BLaER1 (cell line): ENCODE measurements around the gene CRACDL.

Experiments
- H3K27ac ChIP-seq: shearing (Covaris generic); formaldehyde crosslinking; 2 replicates; pipeline ENCODE4 v1.8.1; 2022
- H3K27me3 ChIP-seq: shearing (Covaris generic); formaldehyde crosslinking; 2 replicates; pipeline ENCODE4 v1.8.1; 2022
- H3K36me3 ChIP-seq: shearing (Covaris generic); formaldehyde crosslinking; 2 replicates; pipeline ENCODE4 v1.8.1; 2022
- H3K4me1 ChIP-seq: shearing (Covaris generic); formaldehyde crosslinking; 2 replicates; pipeline ENCODE4 v1.8.1; 2022
- H3K4me2 ChIP-seq: shearing (Covaris generic); formaldehyde crosslinking; 2 replicates; pipeline ENCODE4 v1.8.1; 2022
- H3K4me3 ChIP-seq: shearing (Covaris generic); formaldehyde crosslinking; 2 replicates; pipeline ENCODE4 v1.8.1; 2022
- H3K9ac ChIP-seq: shearing (Covaris generic); formaldehyde crosslinking; 2 replicates; pipeline ENCODE4 v1.8.1; 2022
- H3K9me3 ChIP-seq: shearing (Covaris generic); formaldehyde crosslinking; 2 replicates; pipeline ENCODE4 v1.8.1; 2022
- H4K20me1 ChIP-seq: shearing (Covaris generic); formaldehyde crosslinking; 2 replicates; pipeline ENCODE4 v1.8.1; 2022
- Cebpa-rat ChIP-seq: shearing (Covaris generic); IDR thresholded peaks from 2 replicates; pipeline ENCODE4 v1.8.1; 2022

Gene CRACDL

GRCh38 chr2:98819231-98819766 is 116.7 kb downstream of the CRACDL start:
- H3K27me3 ChIP-seq = no peaks in the 10 kb centered on the region
- no peak overlapping the region for H3K4me3 ChIP-seq
- no peaks in the 10 kb centered on the region for H3K36me3 ChIP-seq
- no peak overlapping the region for H3K27ac ChIP-seq
- no peak for TF ChIP-seq Cebpa-rat
- no peaks in the 10 kb centered on the region for H4K20me1 ChIP-seq
- H3K4me2 ChIP-seq = no peak overlapping the region
- 0 out of 2 replicates have a peak, but pooled peaks cover 8% of the 10 kb centered on the region for H3K4me1 ChIP-seq
- no peak overlapping the region for H3K9ac ChIP-seq
- peaks cover 21% of the 10 kb centered on the region for H3K9me3 ChIP-seq

GRCh38 chr2:98818164-98818563 is 117.9 kb downstream of the CRACDL start:
- 0 out of 2 replicates have a peak, but pooled peaks cover 8% of the 10 kb centered on the region for H3K4me1 ChIP-seq
- no peak overlapping the region for H3K4me3 ChIP-seq
- H3K4me2 ChIP-seq = no peak overlapping the region
- peaks cover 17% of the 10 kb centered on the region for H3K9me3 ChIP-seq
- no peak for TF ChIP-seq Cebpa-rat
- H3K27me3 ChIP-seq = no peaks in the 10 kb centered on the region
- H3K27ac ChIP-seq = no peak overlapping the region
- H3K36me3 ChIP-seq = no peaks in the 10 kb centered on the region
- no peak overlapping the region for H3K9ac ChIP-seq
- H4K20me1 ChIP-seq = no peaks in the 10 kb centered on the region

GRCh38 chr2:98816281-98816680 is 119.7 kb downstream of the CRACDL start:
- no peaks in the 10 kb centered on the region for H4K20me1 ChIP-seq
- H3K9ac ChIP-seq = no peak overlapping the region
- H3K36me3 ChIP-seq = no peaks in the 10 kb centered on the region
- no peaks in the 10 kb centered on the region for H3K27me3 ChIP-seq
- TF ChIP-seq Cebpa-rat = no peak
- 0 out of 2 replicates have a peak, but pooled peaks cover 8% of the 10 kb centered on the region for H3K4me1 ChIP-seq
- no peak overlapping the region for H3K4me3 ChIP-seq
- no peak overlapping the region for H3K27ac ChIP-seq
- H3K9me3 ChIP-seq = peaks cover 8% of the 10 kb centered on the region
- H3K4me2 ChIP-seq = no peak overlapping the region

GRCh38 chr2:98815795-98816194 is 120.2 kb downstream of the CRACDL start:
- no peak overlapping the region for H3K9ac ChIP-seq
- no peaks in the 10 kb centered on the region for H3K27me3 ChIP-seq
- H3K4me2 ChIP-seq = no peak overlapping the region
- peaks cover 11% of the 10 kb centered on the region for H3K4me1 ChIP-seq
- no peaks in the 10 kb centered on the region for H4K20me1 ChIP-seq
- no peak overlapping the region for H3K27ac ChIP-seq
- peaks cover 8% of the 10 kb centered on the region for H3K9me3 ChIP-seq
- H3K36me3 ChIP-seq = no peaks in the 10 kb centered on the region
- no peak overlapping the region for H3K4me3 ChIP-seq
- no peak for TF ChIP-seq Cebpa-rat

- H3K27me3 ChIP-seq = no peaks in the 10 kb centered on the region
- H3K4me2 ChIP-seq = no peak overlapping the region
- no peak for TF ChIP-seq Cebpa-rat
- H3K9ac ChIP-seq = no peak overlapping the region
- no peaks in the 10 kb centered on the region for H4K20me1 ChIP-seq
- H3K27ac ChIP-seq = no peak overlapping the region
- no peak overlapping the region for H3K4me3 ChIP-seq
- H3K4me1 ChIP-seq = peaks cover 9% of the 10 kb centered on the region
- no peaks in the 10 kb centered on the region for H3K36me3 ChIP-seq
- H3K9me3 ChIP-seq = peaks cover 8% of the 10 kb centered on the region
Measured at GRCh38 chr2:98811766-98812165, 124.3 kb downstream of the CRACDL start.

- H3K4me1 ChIP-seq = peaks cover 9% of the 10 kb centered on the region
- TF ChIP-seq Cebpa-rat = no peak
- H4K20me1 ChIP-seq = no peaks in the 10 kb centered on the region
- no peaks in the 10 kb centered on the region for H3K27me3 ChIP-seq
- H3K9me3 ChIP-seq = peaks cover 8% of the 10 kb centered on the region
- H3K27ac ChIP-seq = no peak overlapping the region
- no peak overlapping the region for H3K4me3 ChIP-seq
- no peak overlapping the region for H3K9ac ChIP-seq
- H3K4me2 ChIP-seq = peak overlapping the region; percentile 52
- H3K36me3 ChIP-seq = no peaks in the 10 kb centered on the region
Measured at GRCh38 chr2:98810588-98810928, 125.5 kb downstream of the CRACDL start.

- Histone ChIP-seq H3K9me3 (peaks cover 8% of the 10 kb centered on the region), H4K20me1 (no peaks in the 10 kb centered on the region), H3K36me3 (no peaks in the 10 kb centered on the region), H3K9ac (no peak overlapping the region), H3K4me1 (peaks cover 9% of the 10 kb centered on the region), H3K4me2 (0 out of 2 replicates have a peak overlapping the region, but pooled peaks have one; percentile 52), H3K27me3 (no peaks in the 10 kb centered on the region), H3K27ac (no peak overlapping the region), H3K4me3 (no peak overlapping the region)
- no peak for TF ChIP-seq Cebpa-rat
Measured at GRCh38 chr2:98809878-98810587, 126.0 kb downstream of the CRACDL start.

- no peaks in the 10 kb centered on the region for H4K20me1 ChIP-seq
- H3K9ac ChIP-seq = no peak overlapping the region
- H3K36me3 ChIP-seq = no peaks in the 10 kb centered on the region
- TF ChIP-seq Cebpa-rat = no peak
- no peak overlapping the region for H3K4me2 ChIP-seq
- peaks cover 9% of the 10 kb centered on the region for H3K4me1 ChIP-seq
- H3K27ac ChIP-seq = no peak overlapping the region
- H3K4me3 ChIP-seq = no peak overlapping the region
- H3K9me3 ChIP-seq = peaks cover 8% of the 10 kb centered on the region
- H3K27me3 ChIP-seq = no peaks in the 10 kb centered on the region
Measured at GRCh38 chr2:98809116-98809515, 126.9 kb downstream of the CRACDL start.

GRCh38 chr2:98808546-98808945 is 127.5 kb downstream of the CRACDL start:
- no peak for TF ChIP-seq Cebpa-rat
- H3K4me2 ChIP-seq = no peak overlapping the region

GRCh38 chr2:98807929-98808328 is 128.1 kb downstream of the CRACDL start:
- Histone ChIP-seq H3K36me3 (no peaks in the 10 kb centered on the region), H3K4me2 (no peak overlapping the region), H3K9me3 (peaks cover 8% of the 10 kb centered on the region), H3K4me3 (no peak overlapping the region), H3K4me1 (peaks cover 9% of the 10 kb centered on the region), H3K9ac (no peak overlapping the region), H3K27me3 (no peaks in the 10 kb centered on the region), H3K27ac (no peak overlapping the region), H4K20me1 (no peaks in the 10 kb centered on the region)
- no peak for TF ChIP-seq Cebpa-rat

More at GRCh38 chr2:98808546-98808945, 127.5 kb downstream of the CRACDL start:
- no peaks in the 10 kb centered on the region for H4K20me1 ChIP-seq
- no peaks in the 10 kb centered on the region for H3K36me3 ChIP-seq
- H3K27me3 ChIP-seq = no peaks in the 10 kb centered on the region
- no peak overlapping the region for H3K27ac ChIP-seq
- H3K9ac ChIP-seq = no peak overlapping the region
- H3K4me1 ChIP-seq = peaks cover 9% of the 10 kb centered on the region
- H3K4me3 ChIP-seq = no peak overlapping the region
- H3K9me3 ChIP-seq = peaks cover 8% of the 10 kb centered on the region
